ACC112 (cell line): Measurements from ENCODE around the gene SLC5A10.
A peak's percentile ranks its signal among the peaks of the same experiment; 100 is the strongest.

ENCODE experiments used
- H2AFZ ChIP-seq: fragments of 200-600 bp; sonication (generic); one replicate; pipeline ENCODE4 v1.6.0; 2017; ENCODE audit warnings: antibody characterized with exemption, low read length; ENCODE audit not compliant: unreplicated experiment
- H3K27ac ChIP-seq: fragments of 200-600 bp; sonication (generic); 2 replicates; pipeline ENCODE4 v1.5.1; 2014; ENCODE audit warnings: low read depth, mild to moderate bottlenecking, antibody characterized with exemption, low read length, moderate library complexity
- H3K27me3 ChIP-seq: fragments of 200-600 bp; sonication (generic); 2 replicates; pipeline ENCODE4 v1.6.1; 2014; ENCODE audit warnings: mild to moderate bottlenecking, antibody characterized with exemption, low read length, moderate library complexity, mixed read lengths; ENCODE audit not compliant: insufficient read depth
- H3K36me3 ChIP-seq: fragments of 200-600 bp; sonication (generic); 2 replicates; pipeline ENCODE4 v1.6.1; 2016; ENCODE audit warnings: mild to moderate bottlenecking, antibody characterized with exemption, low read length, moderate library complexity, mixed read lengths; ENCODE audit not compliant: insufficient read depth
- H3K4me1 ChIP-seq: fragments of 200-600 bp; sonication (generic); one replicate; pipeline ENCODE4 v1.6.1; 2016; ENCODE audit warnings: low read length, mixed read lengths; ENCODE audit not compliant: insufficient read depth, unreplicated experiment, control insufficient read depth
- H3K4me3 ChIP-seq: fragments of 200-600 bp; sonication (generic); 2 replicates; pipeline ENCODE4 v1.5.1; 2014; ENCODE audit warnings: mild to moderate bottlenecking, low read depth, low read length
- H3K79me2 ChIP-seq: fragments of 200-600 bp; sonication (generic); one replicate; pipeline ENCODE4 v1.6.0; 2016; ENCODE audit warnings: low read length; ENCODE audit not compliant: control insufficient read depth, unreplicated experiment, insufficient read depth

The SLC5A10 gene

DNA sequence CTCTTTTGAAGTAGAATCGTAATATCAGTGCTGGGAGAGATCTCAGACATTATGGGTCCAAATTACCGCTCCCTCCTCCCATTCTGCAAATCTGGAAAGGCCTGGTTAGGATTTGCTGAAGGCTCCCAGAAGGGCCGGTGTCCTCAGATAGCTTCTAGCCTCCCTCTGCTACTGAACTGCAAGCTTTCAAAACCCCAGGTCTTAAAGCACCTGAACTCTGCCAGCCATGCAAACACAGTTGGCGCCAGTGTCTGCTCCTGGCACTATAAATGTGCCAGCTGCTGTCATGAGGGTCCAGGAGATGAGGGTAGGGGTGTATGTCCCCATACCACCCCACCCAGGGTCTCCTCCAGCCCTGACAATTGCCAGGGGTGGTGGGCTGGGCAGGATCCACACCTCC is 24.2 kb downstream of the SLC5A10 start:
- H3K4me3 ChIP-seq, result no peak overlapping the region
- H3K4me1 ChIP-seq, result peaks cover 9% of the 10 kb centered on the region
- H3K79me2 ChIP-seq, result no peaks in the 10 kb centered on the region
- no peak overlapping the region for H3K27ac ChIP-seq
- H2AFZ ChIP-seq, result no peak overlapping the region
- 0 out of 2 replicates have a peak, but pooled peaks cover 4% of the 10 kb centered on the region for H3K36me3 ChIP-seq
- no peaks in the 10 kb centered on the region for H3K27me3 ChIP-seq

DNA sequence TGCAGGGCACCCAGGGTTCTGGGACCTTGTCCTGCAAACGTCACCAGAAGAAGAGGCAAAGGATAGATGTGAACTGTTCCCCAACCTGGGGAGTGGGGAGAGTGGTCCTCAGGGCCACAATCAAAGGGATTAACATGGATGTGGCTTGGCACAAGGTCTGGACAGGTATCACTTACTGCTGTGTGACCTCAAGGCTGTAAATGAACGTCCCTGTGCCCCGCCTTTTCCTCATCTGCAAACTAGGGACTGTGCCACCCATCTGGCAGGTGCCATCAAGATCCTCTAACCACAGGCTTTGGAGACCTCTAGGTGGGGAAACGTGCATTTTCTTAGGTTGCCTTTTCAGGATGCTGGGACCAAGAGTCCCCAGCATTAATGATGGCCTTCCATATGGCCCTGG is 25.1 kb downstream of the SLC5A10 start:
- Histone ChIP-seq H3K79me2 (no peaks in the 10 kb centered on the region), H3K36me3 (0 out of 2 replicates have a peak, but pooled peaks cover 4% of the 10 kb centered on the region), H3K27me3 (no peaks in the 10 kb centered on the region), H3K4me1 (peaks cover 17% of the 10 kb centered on the region), H3K27ac (no peak overlapping the region), H2AFZ (no peak overlapping the region), H3K4me3 (no peak overlapping the region)

DNA sequence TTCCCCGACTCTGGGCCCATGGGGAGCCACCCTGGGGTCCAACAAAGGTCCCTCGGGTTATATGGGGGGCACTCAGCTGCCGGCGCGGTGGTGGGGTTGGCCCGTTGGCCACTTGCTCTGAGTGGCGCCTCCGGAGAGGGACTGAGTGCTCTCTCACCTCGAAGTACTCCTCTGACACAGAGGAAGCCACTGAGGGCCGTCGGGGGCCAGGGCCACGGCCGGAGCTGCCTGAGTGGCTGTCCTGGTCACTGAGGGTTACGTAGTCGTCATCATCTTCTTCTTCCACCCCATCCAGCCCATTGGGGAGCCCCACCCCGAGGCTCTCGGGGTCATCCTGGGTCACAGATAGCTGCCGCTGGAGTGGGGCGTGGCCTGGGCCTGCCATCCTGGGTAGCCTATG is 25.7 kb downstream of the SLC5A10 start:
- no peak overlapping the region for H3K27ac ChIP-seq
- H3K36me3 ChIP-seq, result 0 out of 2 replicates have a peak, but pooled peaks cover 4% of the 10 kb centered on the region
- no peaks in the 10 kb centered on the region for H3K27me3 ChIP-seq
- no peak overlapping the region for H3K4me3 ChIP-seq
- H3K4me1 ChIP-seq, result peaks cover 23% of the 10 kb centered on the region
- no peak overlapping the region for H2AFZ ChIP-seq
- no peaks in the 10 kb centered on the region for H3K79me2 ChIP-seq

DNA sequence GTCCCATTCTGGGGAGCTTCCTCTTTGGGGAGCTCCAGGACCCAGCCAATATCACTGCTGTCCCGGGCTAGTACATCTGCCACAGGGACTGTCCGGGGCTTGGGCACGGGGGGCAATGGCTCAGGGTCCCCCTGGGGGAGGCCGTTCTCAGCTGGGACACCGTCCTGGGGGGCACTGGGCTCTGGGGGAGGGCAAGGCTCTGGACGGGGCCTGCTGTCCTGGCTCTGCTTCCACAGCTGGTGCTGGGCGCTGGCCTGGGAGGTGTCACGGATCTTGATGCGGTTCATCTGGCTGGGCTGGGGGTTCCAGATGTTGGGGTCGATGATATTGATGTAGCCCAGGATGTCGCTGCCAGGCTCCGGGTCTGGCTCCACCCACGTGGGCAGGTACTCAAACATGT is 26.1 kb downstream of the SLC5A10 start:
- Histone ChIP-seq H2AFZ (no peak overlapping the region), H3K27me3 (no peaks in the 10 kb centered on the region), H3K4me3 (no peak overlapping the region), H3K27ac (no peak overlapping the region), H3K79me2 (no peaks in the 10 kb centered on the region), H3K36me3 (0 out of 2 replicates have a peak, but pooled peaks cover 4% of the 10 kb centered on the region), H3K4me1 (peaks cover 26% of the 10 kb centered on the region)

GRCh38 chr17:18978655-18979054 is 26.7 kb downstream of the SLC5A10 start:
- no peaks in the 10 kb centered on the region for H3K27me3 ChIP-seq
- H3K36me3 ChIP-seq, result 0 out of 2 replicates have a peak, but pooled peaks cover 4% of the 10 kb centered on the region
- no peaks in the 10 kb centered on the region for H3K79me2 ChIP-seq
- H2AFZ ChIP-seq, result no peak overlapping the region
- no peak overlapping the region for H3K4me3 ChIP-seq
- no peak overlapping the region for H3K27ac ChIP-seq
- H3K4me1 ChIP-seq, result peaks cover 26% of the 10 kb centered on the region

DNA sequence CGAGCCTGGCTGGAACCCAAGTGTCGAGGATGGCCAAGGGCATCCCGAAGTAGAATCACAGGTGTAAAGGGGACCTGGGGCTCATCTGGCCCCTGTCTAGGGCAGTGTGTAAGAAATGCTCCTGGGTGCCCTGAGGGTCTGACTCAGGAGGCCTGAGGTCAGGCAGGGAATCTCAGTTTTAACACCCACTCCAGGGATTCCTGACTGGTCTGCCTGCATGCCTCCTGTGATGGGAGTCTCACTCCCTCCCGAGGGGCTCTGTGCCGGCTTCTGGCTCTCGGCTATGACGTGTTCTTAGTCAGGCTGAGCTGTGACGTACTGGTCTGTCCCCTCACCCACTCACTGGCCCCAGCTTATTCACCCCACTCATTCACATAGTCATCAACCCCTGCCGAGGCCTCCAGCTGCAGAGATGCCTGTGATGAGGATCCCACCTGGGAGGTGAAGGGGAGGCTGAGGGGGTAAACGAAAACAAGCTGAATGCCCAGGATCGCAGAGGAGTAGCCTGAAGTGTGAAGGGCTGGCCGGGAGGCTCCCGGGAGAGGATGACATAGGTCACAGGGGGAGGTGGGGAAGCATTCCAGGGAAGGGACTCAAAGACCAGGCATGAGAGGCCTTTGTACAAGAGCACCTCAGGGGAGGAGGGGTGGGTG is 28.8 kb downstream of the SLC5A10 start:
- Histone ChIP-seq H3K4me3 (no peak overlapping the region), H2AFZ (no peak overlapping the region), H3K36me3 (0 out of 2 replicates have a peak, but pooled peaks cover 4% of the 10 kb centered on the region), H3K27ac (peak overlapping the region; percentile 62; the same call in 1 of the 2 replicates), H3K4me1 (peaks cover 26% of the 10 kb centered on the region), H3K27me3 (no peaks in the 10 kb centered on the region), H3K79me2 (no peaks in the 10 kb centered on the region)

DNA sequence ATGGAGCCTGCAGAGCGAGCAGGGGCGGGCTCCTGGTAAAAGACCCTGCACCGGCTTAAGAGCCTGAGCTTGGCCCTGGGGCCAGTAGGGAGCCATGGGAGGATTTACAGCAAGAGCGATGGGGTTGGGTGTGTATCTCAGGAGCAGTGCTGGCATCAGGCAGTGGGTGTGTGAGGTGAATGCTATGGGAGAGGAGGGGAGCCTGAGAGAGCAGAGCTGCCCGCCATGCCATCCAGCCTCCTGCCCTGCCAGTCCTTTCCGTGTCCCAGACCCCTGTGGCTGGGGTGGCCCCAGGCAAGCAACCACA is 29.3 kb downstream of the SLC5A10 start:
- Histone ChIP-seq H3K27ac (peak overlapping the region; percentile 62; the same call in 1 of the 2 replicates), H2AFZ (no peak overlapping the region), H3K79me2 (no peaks in the 10 kb centered on the region), H3K27me3 (no peaks in the 10 kb centered on the region), H3K4me3 (no peak overlapping the region), H3K36me3 (0 out of 2 replicates have a peak, but pooled peaks cover 4% of the 10 kb centered on the region), H3K4me1 (peaks cover 26% of the 10 kb centered on the region)

- Histone ChIP-seq H2AFZ (peak overlapping the region; percentile 0), H3K4me3 (no peak overlapping the region), H3K79me2 (no peaks in the 10 kb centered on the region), H3K4me1 (peaks cover 26% of the 10 kb centered on the region), H3K36me3 (0 out of 2 replicates have a peak, but pooled peaks cover 4% of the 10 kb centered on the region), H3K27me3 (no peaks in the 10 kb centered on the region), H3K27ac (peak overlapping the region; percentile 62)
Measured at GRCh38 chr17:18981642-18982424, 29.9 kb downstream of the SLC5A10 start.

DNA sequence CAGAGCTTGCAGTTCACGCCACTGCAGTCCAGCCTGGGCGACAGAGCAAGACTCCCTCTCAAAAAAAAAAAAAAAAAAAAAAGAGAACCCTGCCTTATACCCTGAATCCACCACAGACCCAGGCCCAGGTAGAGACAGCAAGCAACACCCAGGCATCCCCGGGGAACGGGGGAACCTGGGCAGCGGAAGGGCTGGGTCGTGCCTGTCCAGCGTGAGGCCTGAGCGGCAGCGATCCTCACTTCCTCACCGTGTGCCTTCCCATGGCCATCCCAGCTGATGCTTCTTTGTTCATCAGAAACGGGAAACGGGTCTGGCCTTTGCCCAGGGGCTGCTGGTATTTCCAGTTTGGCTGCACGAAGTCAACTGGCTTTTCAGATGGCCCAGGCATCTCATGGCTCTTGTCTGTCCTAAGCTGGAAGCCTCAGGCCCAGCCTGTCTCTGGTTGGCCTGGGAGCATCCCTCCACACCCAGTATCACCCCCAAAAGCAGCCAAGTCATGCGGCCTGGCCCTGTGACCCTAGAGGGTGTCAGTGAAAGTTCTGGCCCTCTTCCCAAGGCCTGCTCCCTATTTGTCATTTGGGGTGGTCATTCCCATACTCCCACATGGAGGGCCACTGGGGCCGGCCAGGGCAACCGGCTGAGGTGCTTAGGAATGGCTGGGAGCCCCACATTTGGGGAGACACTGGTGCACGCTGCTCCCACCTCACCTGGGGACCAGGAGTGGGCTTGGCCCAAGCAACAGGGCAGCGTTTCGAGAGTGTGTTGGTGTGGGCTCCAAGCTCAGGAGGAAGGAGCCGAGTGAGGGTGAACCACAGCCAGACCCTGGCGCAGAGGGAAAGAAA is 32.5 kb downstream of the SLC5A10 start:
- Histone ChIP-seq H3K36me3 (no peaks in the 10 kb centered on the region), H3K27ac (no peak overlapping the region), H3K4me1 (peaks cover 26% of the 10 kb centered on the region), H3K27me3 (no peaks in the 10 kb centered on the region), H3K4me3 (no peak overlapping the region), H2AFZ (no peak overlapping the region), H3K79me2 (no peaks in the 10 kb centered on the region)

DNA sequence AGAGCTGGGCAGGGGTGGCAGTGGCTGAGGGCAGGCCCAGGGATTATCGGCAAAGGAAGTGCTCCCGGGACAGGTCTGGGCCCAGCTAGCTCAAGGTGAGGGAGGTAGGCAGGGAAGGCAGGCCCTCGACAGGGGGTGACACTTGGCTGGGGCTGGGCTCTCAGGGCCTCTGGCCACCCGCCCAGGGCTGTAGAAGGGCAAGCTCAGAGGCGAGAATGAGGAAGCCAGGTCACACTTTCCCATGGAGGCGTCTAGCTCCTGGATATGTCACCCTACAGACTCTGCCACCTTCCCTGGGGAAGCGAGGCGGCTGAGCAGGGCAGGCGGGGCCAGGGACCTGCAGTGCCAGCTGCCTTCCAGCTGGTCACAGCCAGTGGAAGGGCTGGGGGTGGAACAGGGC is 33.5 kb downstream of the SLC5A10 start:
- no peak overlapping the region for H2AFZ ChIP-seq
- H3K36me3 ChIP-seq, result no peaks in the 10 kb centered on the region
- H3K4me3 ChIP-seq, result no peak overlapping the region
- peaks cover 25% of the 10 kb centered on the region for H3K4me1 ChIP-seq
- no peaks in the 10 kb centered on the region for H3K79me2 ChIP-seq
- H3K27ac ChIP-seq, result no peak overlapping the region
- no peaks in the 10 kb centered on the region for H3K27me3 ChIP-seq
